HFF-Myc (cell line): Measurements from ENCODE around the gene KCNT1.

Source experiments
- DNase-seq: peaks from one replicate; pipeline ENCODE4 v3.0.0-alpha.2; 2011; ENCODE audit warnings: low read depth; ENCODE audit errors: extremely low read depth
- H3K4me3 ChIP-seq: replicated peaks from 2 replicates; pipeline ENCODE4 v1.5.1; 2011; ENCODE audit warnings: low read depth, mild to moderate bottlenecking, control low read depth, low read length
- TF ChIP-seq, protein P1 (sequence below): IDR thresholded peaks from 2 replicates; pipeline ENCODE4 v1.5.1; 2012; ENCODE audit warnings: mild to moderate bottlenecking, low read depth, low read length, control low read depth; ENCODE audit errors: missing control alignments

Gene KCNT1

DNA sequence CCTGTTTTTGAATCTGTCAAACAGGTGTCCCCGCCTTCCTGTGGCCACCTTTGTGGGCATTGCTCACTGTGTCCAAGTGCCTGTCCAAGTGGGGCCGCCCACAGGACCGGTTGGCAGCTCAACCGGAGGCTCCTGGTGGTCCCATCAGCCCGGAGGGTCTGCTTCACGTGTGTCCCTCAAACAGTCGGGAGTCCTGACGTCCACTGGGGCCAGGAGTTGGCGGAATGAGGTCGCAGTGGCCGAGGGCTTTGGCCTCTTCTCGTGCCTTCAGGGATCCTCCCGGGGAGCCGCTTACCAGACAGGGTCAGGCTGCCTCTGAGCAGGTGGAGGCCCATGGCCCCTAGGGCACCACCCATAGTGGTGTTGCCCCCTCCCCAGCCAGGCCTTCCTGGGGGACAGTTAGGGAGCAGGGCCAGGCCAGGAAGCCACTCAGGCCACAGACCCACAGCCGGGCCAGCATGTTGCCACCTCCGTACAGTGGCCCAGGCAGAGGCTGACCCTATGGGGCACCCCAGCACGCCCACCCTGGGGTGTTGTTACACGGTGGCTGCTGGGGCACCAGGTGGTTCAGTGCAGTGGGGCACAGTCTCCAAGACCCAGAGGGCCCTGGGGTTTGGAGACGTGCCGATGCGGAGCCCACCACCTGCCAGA, 69.5 kb downstream of the KCNT1 start:
- TF ChIP-seq, protein P1, sequence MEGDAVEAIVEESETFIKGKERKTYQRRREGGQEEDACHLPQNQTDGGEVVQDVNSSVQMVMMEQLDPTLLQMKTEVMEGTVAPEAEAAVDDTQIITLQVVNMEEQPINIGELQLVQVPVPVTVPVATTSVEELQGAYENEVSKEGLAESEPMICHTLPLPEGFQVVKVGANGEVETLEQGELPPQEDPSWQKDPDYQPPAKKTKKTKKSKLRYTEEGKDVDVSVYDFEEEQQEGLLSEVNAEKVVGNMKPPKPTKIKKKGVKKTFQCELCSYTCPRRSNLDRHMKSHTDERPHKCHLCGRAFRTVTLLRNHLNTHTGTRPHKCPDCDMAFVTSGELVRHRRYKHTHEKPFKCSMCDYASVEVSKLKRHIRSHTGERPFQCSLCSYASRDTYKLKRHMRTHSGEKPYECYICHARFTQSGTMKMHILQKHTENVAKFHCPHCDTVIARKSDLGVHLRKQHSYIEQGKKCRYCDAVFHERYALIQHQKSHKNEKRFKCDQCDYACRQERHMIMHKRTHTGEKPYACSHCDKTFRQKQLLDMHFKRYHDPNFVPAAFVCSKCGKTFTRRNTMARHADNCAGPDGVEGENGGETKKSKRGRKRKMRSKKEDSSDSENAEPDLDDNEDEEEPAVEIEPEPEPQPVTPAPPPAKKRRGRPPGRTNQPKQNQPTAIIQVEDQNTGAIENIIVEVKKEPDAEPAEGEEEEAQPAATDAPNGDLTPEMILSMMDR = no peak
- no peak overlapping the region for H3K4me3 ChIP-seq
- no peak for DNase-seq

DNA sequence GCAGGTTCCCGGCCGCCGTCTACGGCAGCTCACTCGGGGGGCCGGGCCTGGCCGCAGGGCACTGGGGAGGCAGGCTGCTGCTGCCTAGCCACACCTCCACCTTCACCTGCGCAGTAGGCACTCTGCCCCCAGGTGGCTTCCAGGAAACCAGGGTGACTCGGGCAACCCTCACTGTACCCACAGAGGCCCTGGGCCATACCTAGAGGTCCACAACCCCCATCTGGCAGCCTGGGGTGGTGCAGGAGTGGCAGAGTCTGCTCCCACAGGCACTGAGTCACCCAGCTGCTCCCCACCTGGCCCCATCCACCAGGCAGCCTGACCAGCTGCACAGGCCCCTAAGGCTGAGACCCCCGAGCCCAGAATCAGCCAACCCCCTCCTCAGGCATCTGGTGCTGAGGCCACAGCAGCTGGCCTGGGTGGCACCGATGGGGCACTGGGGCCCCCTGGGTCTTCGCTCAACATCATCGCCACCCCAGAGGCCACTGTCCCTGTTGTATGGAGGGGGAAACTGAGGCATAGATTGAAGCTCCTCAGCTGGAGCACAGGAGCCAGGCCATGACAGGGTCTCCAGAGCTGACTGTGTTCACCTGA, 70.2 kb downstream of the KCNT1 start:
- TF ChIP-seq, protein P1 = no peak
- H3K4me3 ChIP-seq = no peak overlapping the region
- DNase-seq = no peak

DNA sequence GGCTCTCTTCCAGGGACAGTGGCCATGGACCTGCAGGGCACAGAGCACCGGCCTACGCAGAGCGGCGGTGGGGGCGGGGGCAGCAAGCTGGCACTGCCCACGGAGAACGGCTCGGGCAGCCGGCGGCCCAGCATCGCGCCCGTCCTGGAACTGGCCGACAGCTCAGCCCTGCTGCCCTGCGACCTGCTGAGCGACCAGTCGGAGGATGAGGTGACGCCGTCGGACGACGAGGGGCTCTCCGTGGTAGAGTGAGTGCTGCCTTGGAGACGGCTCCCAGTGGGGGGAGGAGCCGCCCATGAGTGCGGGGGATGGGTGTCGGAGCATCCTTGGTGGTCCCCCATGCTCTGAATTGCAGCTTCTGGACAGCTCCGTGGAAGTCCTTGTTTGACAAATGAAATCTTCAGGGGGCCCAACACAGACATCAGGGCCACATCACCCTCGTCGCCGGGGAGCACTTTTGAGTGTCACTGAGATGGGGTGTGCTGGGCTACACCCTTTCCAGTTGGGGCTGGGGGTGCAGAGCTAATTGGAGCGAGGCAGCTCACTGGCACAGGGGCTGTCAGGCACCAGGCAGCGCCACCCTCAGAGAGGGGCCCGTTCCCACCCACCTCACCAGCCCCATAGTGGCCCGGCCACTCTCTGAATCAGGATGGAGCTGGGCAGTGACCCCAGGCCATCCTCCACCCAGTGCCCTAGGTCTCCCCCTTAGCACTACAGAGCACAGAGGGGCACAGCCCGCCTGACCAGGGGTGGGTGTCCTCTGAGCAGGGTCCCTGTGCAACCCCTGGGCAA, 70.9 kb downstream of the KCNT1 start:
- TF ChIP-seq, protein P1 = no peak
- H3K4me3 ChIP-seq = no peak overlapping the region
- DNase-seq = no peak

DNA sequence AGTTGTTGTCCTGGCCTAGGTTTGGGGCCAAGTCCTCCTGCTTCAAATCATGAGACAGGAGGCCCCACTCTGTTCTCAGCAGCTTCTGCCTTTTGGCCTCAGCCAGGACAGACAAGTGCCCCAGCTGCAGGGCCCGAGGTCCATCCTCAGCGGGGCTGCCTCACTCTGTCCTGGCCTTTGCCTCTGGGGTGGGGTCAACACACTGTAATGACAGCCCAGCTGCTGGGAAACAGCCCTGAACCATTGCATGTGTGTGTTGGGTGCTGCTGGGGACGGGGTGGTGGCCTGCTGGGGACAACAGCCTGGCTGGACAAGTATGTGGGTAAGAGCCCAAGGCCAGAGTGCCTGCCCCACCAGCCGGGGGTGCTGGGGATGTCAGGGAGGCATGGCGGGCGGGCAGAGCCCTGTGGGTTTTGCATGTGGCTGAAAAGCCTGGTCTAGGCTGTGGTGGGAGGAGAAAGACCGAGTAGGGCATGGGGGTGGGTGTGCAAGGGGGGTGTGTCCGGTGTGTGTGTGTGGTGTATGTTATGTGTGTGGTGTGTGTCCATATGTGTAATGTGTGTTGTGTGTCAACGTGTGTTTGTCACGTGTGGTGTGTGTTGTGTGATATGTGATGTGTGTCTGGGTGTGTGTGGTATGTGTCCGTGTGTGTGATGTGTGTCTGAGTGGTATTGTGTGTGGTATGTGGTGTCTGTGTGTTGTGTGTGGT, 71.7 kb downstream of the KCNT1 start:
- H3K4me3 ChIP-seq = no peak overlapping the region
- no peak for DNase-seq
- TF ChIP-seq, protein P1 = no peak

DNA sequence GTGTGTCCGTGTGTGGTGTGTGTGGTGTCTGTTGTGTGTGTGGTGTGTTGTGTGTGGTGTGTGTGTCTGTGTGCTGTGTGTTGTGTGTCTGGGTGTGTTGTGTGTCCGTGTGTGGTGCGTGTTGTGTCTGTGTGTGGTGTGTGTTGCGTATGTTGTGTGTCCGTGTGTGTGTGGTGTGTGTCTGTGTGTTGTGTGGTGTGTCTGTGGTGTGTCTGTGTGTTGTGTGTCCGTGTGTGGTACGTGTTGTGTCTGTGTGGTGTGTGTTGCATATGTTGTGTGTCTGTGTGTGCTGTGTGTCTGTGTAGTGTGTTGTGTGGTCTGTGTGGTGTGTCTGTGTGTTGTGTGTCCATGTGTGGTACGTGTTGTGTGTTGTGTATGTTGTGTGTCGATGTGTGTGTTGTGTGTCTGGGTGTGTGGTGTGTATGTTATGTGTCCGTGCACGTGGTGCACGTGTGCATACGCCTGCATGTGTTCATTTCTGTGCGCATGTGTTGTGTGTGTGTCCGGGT, 72.3 kb downstream of the KCNT1 start:
- TF ChIP-seq, protein P1 = no peak
- no peak overlapping the region for H3K4me3 ChIP-seq
- DNase-seq = no peak

DNA sequence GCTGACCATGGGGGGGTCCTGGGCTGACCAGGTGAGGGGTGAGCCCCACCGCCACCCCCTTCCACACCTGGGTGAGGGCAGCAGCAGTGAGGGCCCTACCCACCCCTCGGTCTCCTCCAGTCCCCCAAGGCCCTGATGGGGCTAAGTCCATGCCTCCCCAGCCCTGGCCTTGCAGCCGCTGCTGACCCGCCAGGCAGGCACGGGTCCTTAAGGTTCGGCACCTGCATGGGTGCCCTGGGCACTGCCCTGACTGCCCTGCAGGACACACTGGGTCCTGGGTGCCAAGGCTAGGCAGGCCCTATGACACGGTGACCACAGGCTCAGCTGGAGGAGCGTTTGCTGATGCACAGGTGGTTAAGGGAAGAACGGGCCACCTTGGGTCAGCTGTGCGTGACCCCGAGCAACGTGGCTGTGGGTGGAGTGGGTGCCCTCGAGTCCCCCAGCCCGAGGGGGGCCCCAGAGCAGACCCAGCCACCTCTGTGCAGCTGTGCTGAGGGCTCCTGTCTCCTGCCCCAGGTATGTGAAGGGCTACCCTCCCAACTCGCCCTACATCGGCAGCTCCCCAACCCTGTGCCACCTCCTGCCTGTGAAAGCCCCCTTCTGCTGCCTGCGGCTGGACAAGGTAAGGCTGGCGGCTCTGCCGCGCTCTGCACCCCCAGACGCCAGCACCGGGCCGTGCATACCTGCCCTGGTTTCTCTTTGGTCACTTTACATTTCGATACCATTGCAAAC, 73.0 kb downstream of the KCNT1 start:
- TF ChIP-seq, protein P1 = no peak
- DNase-seq = no peak
- no peak overlapping the region for H3K4me3 ChIP-seq
